Nephron progenitor cell (in vitro differentiated cells): ENCODE results near the gene FERMT2.

ENCODE experiments used
- DNase-seq: peaks from one replicate; pipeline ENCODE4 v3.0.0; 2021
- H3K27ac Mint-ChIP-seq: 2 replicates; pipeline ENCODE4 v1.8.0; 2021; ENCODE audit warnings: mild to moderate bottlenecking, moderate library complexity, mixed read lengths
- H3K27me3 Mint-ChIP-seq: 2 replicates; pipeline ENCODE4 v1.8.0; 2021; ENCODE audit warnings: mild to moderate bottlenecking, low read depth, mixed read lengths; ENCODE audit not compliant: poor library complexity
- H3K36me3 Mint-ChIP-seq: 2 replicates; pipeline ENCODE4 v1.8.0; 2021; ENCODE audit warnings: low read depth, mixed read lengths
- H3K4me1 Mint-ChIP-seq: 2 replicates; pipeline ENCODE4 v1.8.0; 2021; ENCODE audit warnings: mixed read lengths
- H3K4me3 Mint-ChIP-seq: 2 replicates; pipeline ENCODE4 v1.8.0; 2021; ENCODE audit warnings: mild to moderate bottlenecking, moderate library complexity, mixed read lengths
- H3K9me3 Mint-ChIP-seq: 2 replicates; pipeline ENCODE4 v1.8.0; 2021; ENCODE audit warnings: mild to moderate bottlenecking, moderate library complexity, mixed read lengths
- TF ChIP-seq, protein P1 (sequence below): fragments of 200-600 bp; sonication (generic); IDR thresholded peaks from 2 replicates; pipeline ENCODE4 v1.5.0; 2021; ENCODE audit warnings: antibody characterized with exemption

FERMT2 gene

DNA sequence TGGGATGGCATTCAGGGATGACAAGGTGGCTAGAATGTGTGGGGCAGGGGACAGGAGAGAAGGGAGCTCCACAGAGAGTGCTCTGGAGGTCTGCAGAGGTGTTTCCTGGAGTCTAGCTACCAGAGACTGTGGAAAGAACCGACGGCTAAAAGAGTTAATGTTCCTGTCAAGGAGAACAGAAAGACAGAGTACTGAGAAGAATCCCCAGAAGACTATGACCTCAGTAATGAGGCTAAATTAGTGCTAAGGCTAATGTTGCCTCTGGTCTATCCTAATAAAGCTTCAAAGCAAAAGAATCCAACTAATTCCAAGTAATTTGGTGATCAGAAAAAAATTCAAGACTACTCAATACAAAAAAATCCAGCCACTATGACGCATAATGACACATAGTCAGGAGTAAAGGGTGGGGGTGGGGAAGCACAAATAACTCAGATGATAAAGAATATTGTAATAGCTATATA lies 44.7 kb downstream of the FERMT2 start:
- H3K4me1 Mint-ChIP-seq = peaks cover 13% of the 10 kb centered on the region
- H3K4me3 Mint-ChIP-seq = no peak overlapping the region
- peak overlapping the region; percentile 74 for H3K27ac Mint-ChIP-seq
- H3K27me3 Mint-ChIP-seq = no peaks in the 10 kb centered on the region
- H3K36me3 Mint-ChIP-seq = peaks cover 53% of the 10 kb centered on the region
- TF ChIP-seq, protein P1, sequence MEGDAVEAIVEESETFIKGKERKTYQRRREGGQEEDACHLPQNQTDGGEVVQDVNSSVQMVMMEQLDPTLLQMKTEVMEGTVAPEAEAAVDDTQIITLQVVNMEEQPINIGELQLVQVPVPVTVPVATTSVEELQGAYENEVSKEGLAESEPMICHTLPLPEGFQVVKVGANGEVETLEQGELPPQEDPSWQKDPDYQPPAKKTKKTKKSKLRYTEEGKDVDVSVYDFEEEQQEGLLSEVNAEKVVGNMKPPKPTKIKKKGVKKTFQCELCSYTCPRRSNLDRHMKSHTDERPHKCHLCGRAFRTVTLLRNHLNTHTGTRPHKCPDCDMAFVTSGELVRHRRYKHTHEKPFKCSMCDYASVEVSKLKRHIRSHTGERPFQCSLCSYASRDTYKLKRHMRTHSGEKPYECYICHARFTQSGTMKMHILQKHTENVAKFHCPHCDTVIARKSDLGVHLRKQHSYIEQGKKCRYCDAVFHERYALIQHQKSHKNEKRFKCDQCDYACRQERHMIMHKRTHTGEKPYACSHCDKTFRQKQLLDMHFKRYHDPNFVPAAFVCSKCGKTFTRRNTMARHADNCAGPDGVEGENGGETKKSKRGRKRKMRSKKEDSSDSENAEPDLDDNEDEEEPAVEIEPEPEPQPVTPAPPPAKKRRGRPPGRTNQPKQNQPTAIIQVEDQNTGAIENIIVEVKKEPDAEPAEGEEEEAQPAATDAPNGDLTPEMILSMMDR = no peak
- H3K9me3 Mint-ChIP-seq = no peaks in the 10 kb centered on the region
- DNase-seq = no peak

DNA sequence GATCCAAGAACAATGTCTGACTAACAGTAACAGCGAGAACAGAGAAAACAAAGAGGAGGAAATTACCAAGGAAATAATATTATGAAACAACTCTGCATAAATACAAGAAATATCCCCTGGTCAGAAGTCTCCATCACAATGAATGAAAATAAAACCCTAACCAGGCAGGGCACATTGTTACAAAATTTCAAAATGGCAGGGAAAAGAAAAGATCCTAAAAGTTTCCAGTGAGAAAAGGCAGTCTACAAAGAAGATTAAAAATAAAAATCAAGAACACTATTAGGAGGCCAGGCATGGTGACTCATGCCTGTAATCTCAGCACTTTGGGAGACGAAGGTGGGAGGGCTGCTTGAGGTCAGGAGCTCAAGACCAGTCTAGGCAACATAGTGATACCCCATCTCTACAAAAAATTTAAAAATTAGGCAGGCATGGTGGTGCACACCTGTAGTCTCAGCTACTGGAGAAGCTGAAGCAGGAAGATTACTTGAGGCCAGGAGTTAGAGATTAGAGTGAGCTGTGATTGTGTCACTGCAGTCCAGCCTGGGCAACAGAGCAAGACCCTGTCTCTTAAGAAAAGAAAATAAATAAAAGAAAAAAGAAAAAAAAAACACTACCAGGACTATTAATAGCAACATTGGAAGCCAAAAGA lies 47.8 kb downstream of the FERMT2 start:
- DNase-seq = no peak
- Mint-ChIP-seq H3K9me3 (no peaks in the 10 kb centered on the region), H3K36me3 (peaks cover 51% of the 10 kb centered on the region), H3K4me3 (no peak overlapping the region), H3K27ac (peak overlapping the region; percentile 55), H3K27me3 (no peaks in the 10 kb centered on the region), H3K4me1 (peaks cover 13% of the 10 kb centered on the region)
- TF ChIP-seq, protein P1 = no peak

DNA sequence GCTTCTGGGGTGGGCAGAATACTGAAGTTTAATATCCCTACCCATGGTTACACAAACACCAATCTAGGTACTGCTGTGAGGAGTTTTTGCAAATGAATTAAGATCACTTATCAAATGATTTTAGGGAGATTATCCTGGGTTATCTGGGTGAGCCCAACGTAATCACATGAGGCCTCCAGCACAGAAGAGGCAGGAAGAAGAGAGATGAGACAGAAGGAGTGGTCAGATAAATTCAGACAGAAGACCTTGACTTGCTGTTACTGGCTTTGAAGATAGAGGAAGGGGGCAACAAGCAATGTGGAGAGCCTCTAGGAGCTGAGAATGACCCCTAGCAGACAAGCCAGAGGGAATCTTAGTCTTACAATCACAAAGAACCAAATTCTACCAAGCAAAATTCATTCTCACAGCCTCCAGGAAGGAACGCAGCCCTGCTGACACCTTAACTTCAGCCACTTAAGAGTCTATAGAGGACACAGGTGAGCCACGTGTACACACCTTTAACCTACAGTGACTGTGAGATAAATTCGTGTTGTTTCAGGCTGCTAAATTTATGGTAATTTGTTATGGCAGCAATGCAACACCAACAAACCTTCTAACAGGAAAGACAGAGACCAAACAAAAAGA lies 49.4 kb downstream of the FERMT2 start:
- H3K9me3 Mint-ChIP-seq = no peaks in the 10 kb centered on the region
- H3K27ac Mint-ChIP-seq = peak overlapping the region; percentile 81
- H3K36me3 Mint-ChIP-seq = peaks cover 36% of the 10 kb centered on the region
- no peak overlapping the region for H3K4me3 Mint-ChIP-seq
- H3K27me3 Mint-ChIP-seq = no peaks in the 10 kb centered on the region
- H3K4me1 Mint-ChIP-seq = peaks cover 19% of the 10 kb centered on the region
- TF ChIP-seq, protein P1 = no peak
- no peak for DNase-seq

DNA sequence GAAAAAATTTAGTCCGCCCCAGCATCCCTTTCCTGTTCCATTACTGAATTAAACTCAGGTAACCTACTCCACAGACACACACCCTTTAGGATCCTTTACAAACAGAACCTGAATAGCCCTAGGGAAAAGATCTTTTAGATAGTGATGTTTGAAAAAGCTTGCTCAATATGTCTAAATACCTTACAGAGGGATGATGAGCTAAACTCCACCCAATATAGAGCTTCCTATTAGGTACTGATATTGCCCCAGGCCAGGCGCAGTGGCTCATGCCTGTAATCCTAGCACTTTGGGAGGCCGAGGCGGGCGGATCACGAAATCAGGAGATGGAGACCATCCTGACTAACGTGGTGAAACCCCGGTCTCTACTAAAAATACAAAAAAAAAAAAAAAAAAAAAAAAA lies 50.1 kb downstream of the FERMT2 start:
- Mint-ChIP-seq H3K27me3 (no peaks in the 10 kb centered on the region), H3K4me3 (no peak overlapping the region), H3K36me3 (peaks cover 34% of the 10 kb centered on the region), H3K4me1 (peaks cover 12% of the 10 kb centered on the region), H3K27ac (no peak overlapping the region), H3K9me3 (no peaks in the 10 kb centered on the region)
- TF ChIP-seq, protein P1 = no peak
- DNase-seq = no peak

DNA sequence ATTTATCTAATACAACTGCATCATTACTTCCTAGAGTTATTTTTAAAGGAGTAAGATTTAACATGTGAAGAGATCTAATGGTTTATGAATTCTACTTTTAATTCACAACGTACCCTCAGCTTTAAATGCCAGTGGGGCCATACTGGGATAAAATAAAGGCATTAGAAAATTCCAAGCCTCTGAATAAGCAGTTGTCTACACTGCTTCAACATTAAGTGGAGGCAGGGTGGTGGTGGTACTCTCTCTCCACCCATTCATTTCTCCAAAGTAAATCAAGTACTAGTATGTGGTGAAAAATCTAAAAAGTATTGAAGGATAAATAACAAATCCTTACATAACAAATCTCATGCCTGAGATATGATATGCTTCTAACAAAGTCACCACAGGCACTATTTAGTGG lies 52.4 kb downstream of the FERMT2 start:
- H3K4me1 Mint-ChIP-seq = peaks cover 12% of the 10 kb centered on the region
- no peaks in the 10 kb centered on the region for H3K9me3 Mint-ChIP-seq
- peaks cover 36% of the 10 kb centered on the region for H3K36me3 Mint-ChIP-seq
- DNase-seq = no peak
- TF ChIP-seq, protein P1 = no peak
- no peaks in the 10 kb centered on the region for H3K27me3 Mint-ChIP-seq
- no peak overlapping the region for H3K4me3 Mint-ChIP-seq
- H3K27ac Mint-ChIP-seq = no peak overlapping the region

DNA sequence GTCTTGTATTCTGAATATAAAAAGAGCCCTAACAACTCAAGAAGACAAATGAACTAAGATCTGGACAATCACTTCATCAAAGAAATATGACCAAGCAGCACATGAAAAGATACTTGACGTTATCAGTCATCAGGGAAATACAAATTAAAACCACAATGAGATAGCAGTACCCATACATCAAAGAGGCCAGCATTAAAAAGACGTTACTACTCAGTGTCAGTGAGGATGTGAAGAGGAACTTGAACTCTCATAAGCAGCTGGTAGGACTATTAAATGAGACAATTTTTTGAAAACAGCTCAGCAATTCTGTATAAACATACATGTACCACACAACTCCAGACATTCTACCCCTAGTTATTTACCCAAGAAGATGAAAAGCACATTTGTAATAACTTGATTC lies 55.9 kb downstream of the FERMT2 start:
- H3K36me3 Mint-ChIP-seq = peaks cover 37% of the 10 kb centered on the region
- TF ChIP-seq, protein P1 = no peak
- no peak overlapping the region for H3K27ac Mint-ChIP-seq
- peaks cover 6% of the 10 kb centered on the region for H3K4me1 Mint-ChIP-seq
- H3K4me3 Mint-ChIP-seq = no peak overlapping the region
- no peaks in the 10 kb centered on the region for H3K27me3 Mint-ChIP-seq
- no peak for DNase-seq
- H3K9me3 Mint-ChIP-seq = no peaks in the 10 kb centered on the region
